Measurements from ENCODE around the gene SIGLEC10. TPM values are rescaled to one million over a fixed set of nuclear protein-coding genes. Genes with fewer than 3 reads are reported as not detected.

Gene SIGLEC10
- total and polyA plus RNA-seq, 9 of the 15 experiments (the other 6 are each of a cell fraction or from before 2014, with no cell fraction given), result 0.10 to 1.8 (median 0.82) TPM

- Histone ChIP-seq H3K27ac (ENCODE audit: extremely low read depth, low read depth, low read length) (peak overlapping the region; percentile 84; the same call in 2 of the 3 replicates), H3K36me3 (ENCODE audit: control insufficient read depth, insufficient read depth, low read length) (no peaks in the 10 kb centered on the region), H3K9ac (ENCODE audit: insufficient read depth in 1 of 2, low read depth in 2 of 2, low read length in 2 of 2) (peak overlapping the region in 1 of 2 experiments; percentile 78; a peak in 2 of 4 replicates), H3K27me3 (ENCODE audit: control insufficient read depth in 2 of 2, insufficient read depth in 2 of 2, low read length in 2 of 2) (no peaks in the 10 kb centered on the region), H3K4me1 (replicated peaks in 1 of 2; ENCODE audit: control insufficient read depth in 2 of 2, insufficient read depth in 2 of 2, low read length in 2 of 2) (peaks cover 16 to 20% of the 10 kb centered on the region in 2 experiments), H3K79me2 (ENCODE audit: control insufficient read depth, insufficient read depth, low read length) (peaks cover 64% of the 10 kb centered on the region), H3K4me3 (peak overlapping the region; percentile 59; the same call in 1 of the 2 replicates), H2AFZ (ENCODE audit: low read depth, low read length) (peak overlapping the region; percentile 54), H3K9me1 (ENCODE audit: control insufficient read depth, insufficient read depth, low read length) (no peaks in the 10 kb centered on the region), H3K4me2 (ENCODE audit: insufficient read depth, low read length) (peak overlapping the region; percentile 92), H3K9me3 (replicated peaks; ENCODE audit: control insufficient read depth, insufficient read depth, low read depth, low read length) (no peaks in the 10 kb centered on the region), H4K20me1 (replicated peaks; ENCODE audit: control insufficient read depth, insufficient read depth, low read length) (no peaks in the 10 kb centered on the region)
- WGBS (ENCODE audit: insufficient coverage, low coverage, missing lambda C conversion rate), result 3% methylated on average over 3 of the region's 3 CpGs
- FAIRE-seq, result no peak
- no peak for DNase-seq (ENCODE audit: extremely low read depth in 1 of 4, low spot score in 3 of 4)
- POLR2A ChIA-PET, result interaction anchor here (0.6 to 1.9 kb wide), 6 partner anchors 15 to 190 kb away, joined by 3 to 9 read pairs (median 3); no protein-coding TSS in a partner anchor
- no TSS peak for BruUV-seq (replicated peaks)
- intact Hi-C loops (cut with micrococcal nuclease), result no loop called here
- in situ Hi-C loops (cut with MboI), result no loop called here
- CTCF ChIA-PET (ENCODE audit: low intra/inter-chr PET ratio), result no interaction called here
- no peak for ATAC-seq
- TF ChIP-seq ARID2 (IDR thresholded peaks at IDR 0.05) (no peak), ETV1 (tag; conservative IDR thresholded peaks at IDR 0.05; ENCODE audit: low read depth) (peak; percentile 48), C11orf30 (IDR thresholded peaks at IDR 0.05; ENCODE audit: low read depth) (peak; percentile 18; the same call in 1 of the 2 replicates), CEBPB (tag; IDR thresholded peaks at IDR 0.05) (peak; percentile 44), ZNF217 (CRISPR knock-in tag; IDR thresholded peaks at IDR 0.05) (no peak), DDX20 (tag; IDR thresholded peaks at IDR 0.05; ENCODE audit: low read depth) (no peak), FOXK2 (conservative IDR thresholded peaks at IDR 0.05 in 1 of 2, IDR thresholded peaks at IDR 0.05 in 1 of 2; ENCODE audit: low read depth in 2 of 2) (peak; percentile 12 to 49; a peak in 1 of 4 replicates), ZNF347 (CRISPR knock-in tag; IDR thresholded peaks at IDR 0.05; ENCODE audit: low read depth) (no peak), RAD51 (IDR thresholded peaks at IDR 0.05; ENCODE audit: borderline replicate concordance, low read depth) (no peak), PML (IDR thresholded peaks at IDR 0.05; ENCODE audit: low read length) (no peak), ZBED1 (IDR thresholded peaks at IDR 0.05) (no peak), MED1 (CRISPR knock-in tag; IDR thresholded peaks at IDR 0.05; ENCODE audit: borderline replicate concordance) (no peak), MAFF (IDR thresholded peaks at IDR 0.05; ENCODE audit: low read length) (no peak), CREM (IDR thresholded peaks at IDR 0.05; ENCODE audit: low read depth) (no peak)
- TF ChIP-seq, protein P1, sequence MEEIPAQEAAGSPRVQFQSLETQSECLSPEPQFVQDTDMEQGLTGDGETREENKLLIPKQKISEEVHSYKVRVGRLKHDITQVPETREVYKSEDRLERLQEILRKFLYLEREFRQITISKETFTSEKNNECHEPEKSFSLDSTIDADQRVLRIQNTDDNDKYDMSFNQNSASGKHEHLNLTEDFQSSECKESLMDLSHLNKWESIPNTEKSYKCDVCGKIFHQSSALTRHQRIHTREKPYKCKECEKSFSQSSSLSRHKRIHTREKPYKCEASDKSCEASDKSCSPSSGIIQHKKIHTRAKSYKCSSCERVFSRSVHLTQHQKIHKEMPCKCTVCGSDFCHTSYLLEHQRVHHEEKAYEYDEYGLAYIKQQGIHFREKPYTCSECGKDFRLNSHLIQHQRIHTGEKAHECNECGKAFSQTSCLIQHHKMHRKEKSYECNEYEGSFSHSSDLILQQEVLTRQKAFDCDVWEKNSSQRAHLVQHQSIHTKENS (CRISPR knock-in tag; IDR thresholded peaks at IDR 0.05), result no peak
- TF ChIP-seq, protein P2, sequence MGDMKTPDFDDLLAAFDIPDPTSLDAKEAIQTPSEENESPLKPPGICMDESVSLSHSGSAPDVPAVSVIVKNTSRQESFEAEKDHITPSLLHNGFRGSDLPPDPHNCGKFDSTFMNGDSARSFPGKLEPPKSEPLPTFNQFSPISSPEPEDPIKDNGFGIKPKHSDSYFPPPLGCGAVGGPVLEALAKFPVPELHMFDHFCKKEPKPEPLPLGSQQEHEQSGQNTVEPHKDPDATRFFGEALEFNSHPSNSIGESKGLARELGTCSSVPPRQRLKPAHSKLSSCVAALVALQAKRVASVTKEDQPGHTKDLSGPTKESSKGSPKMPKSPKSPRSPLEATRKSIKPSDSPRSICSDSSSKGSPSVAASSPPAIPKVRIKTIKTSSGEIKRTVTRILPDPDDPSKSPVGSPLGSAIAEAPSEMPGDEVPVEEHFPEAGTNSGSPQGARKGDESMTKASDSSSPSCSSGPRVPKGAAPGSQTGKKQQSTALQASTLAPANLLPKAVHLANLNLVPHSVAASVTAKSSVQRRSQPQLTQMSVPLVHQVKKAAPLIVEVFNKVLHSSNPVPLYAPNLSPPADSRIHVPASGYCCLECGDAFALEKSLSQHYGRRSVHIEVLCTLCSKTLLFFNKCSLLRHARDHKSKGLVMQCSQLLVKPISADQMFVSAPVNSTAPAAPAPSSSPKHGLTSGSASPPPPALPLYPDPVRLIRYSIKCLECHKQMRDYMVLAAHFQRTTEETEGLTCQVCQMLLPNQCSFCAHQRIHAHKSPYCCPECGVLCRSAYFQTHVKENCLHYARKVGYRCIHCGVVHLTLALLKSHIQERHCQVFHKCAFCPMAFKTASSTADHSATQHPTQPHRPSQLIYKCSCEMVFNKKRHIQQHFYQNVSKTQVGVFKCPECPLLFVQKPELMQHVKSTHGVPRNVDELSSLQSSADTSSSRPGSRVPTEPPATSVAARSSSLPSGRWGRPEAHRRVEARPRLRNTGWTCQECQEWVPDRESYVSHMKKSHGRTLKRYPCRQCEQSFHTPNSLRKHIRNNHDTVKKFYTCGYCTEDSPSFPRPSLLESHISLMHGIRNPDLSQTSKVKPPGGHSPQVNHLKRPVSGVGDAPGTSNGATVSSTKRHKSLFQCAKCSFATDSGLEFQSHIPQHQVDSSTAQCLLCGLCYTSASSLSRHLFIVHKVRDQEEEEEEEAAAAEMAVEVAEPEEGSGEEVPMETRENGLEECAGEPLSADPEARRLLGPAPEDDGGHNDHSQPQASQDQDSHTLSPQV (IDR thresholded peaks at IDR 0.05), result peak; percentile 40; the same call in 1 of the 2 replicates
- TF ChIP-seq, protein P3, sequence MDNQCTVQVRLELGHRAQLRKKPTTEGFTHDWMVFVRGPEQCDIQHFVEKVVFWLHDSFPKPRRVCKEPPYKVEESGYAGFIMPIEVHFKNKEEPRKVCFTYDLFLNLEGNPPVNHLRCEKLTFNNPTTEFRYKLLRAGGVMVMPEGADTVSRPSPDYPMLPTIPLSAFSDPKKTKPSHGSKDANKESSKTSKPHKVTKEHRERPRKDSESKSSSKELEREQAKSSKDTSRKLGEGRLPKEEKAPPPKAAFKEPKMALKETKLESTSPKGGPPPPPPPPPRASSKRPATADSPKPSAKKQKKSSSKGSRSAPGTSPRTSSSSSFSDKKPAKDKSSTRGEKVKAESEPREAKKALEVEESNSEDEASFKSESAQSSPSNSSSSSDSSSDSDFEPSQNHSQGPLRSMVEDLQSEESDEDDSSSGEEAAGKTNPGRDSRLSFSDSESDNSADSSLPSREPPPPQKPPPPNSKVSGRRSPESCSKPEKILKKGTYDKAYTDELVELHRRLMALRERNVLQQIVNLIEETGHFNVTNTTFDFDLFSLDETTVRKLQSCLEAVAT (IDR thresholded peaks at IDR 0.05), result peak in 1 of 2 experiments; percentile 54; a peak in 1 of 4 replicates
Measured at GRCh38 chr19:51466723-51467122, 49.3 kb upstream of the SIGLEC10 start.

Data from K562 (cell line).